Measurements from ENCODE around the gene ZC3H13.

The ZC3H13 gene

DNA sequence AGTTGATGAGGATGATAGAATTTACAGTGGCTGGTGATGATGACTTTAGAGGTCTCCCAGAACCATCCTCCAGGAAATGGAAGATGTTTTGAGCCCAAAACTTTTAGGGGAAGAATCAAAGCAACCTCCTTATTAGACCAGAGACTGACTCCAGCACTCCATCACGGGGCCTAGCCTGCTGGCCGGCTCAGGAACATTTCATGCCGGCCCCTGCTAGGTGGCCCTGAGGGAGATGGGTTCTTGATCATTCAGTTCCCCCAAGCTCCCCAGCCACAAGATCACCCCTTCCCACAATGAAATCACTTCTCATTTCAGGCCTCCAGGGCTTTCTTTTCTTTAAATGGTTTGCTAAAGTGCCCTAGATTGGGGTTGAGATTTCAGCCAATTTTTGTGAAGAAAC is 121.3 kb downstream of the ZC3H13 start:
- Histone ChIP-seq H3K27me3 (replicated peaks; ENCODE audit: insufficient read depth, low read length) (no peaks in the 10 kb centered on the region), H3K27ac (ENCODE audit: low read length) (no peak overlapping the region), H3K9ac (ENCODE audit: low read length) (no peak overlapping the region), H3K79me2 (ENCODE audit: low read length) (no peaks in the 10 kb centered on the region), H3K9me2 (replicated peaks; ENCODE audit: insufficient read depth, low read length) (no peaks in the 10 kb centered on the region), H3K9me3 (replicated peaks; ENCODE audit: insufficient read depth, low read length) (no peaks in the 10 kb centered on the region), H3K4me3 (ENCODE audit: low read length) (no peak overlapping the region), H4K20me1 (ENCODE audit: insufficient read depth, low read length) (no peaks in the 10 kb centered on the region), H3F3A (ENCODE audit: insufficient read depth, low read length) (no peaks in the 10 kb centered on the region), H3K4me2 (ENCODE audit: low read depth, low read length) (no peak overlapping the region), H3K36me3 (replicated peaks; ENCODE audit: insufficient read depth, low read length) (no peaks in the 10 kb centered on the region), H2AFZ (ENCODE audit: low read length) (no peak overlapping the region), H3K4me1 (ENCODE audit: low read length) (no peaks in the 10 kb centered on the region)
- no peak for TF ChIP-seq EZH2phosphoT487 (IDR thresholded peaks at IDR 0.05; ENCODE audit: low read length)
- TF ChIP-seq, protein P1, sequence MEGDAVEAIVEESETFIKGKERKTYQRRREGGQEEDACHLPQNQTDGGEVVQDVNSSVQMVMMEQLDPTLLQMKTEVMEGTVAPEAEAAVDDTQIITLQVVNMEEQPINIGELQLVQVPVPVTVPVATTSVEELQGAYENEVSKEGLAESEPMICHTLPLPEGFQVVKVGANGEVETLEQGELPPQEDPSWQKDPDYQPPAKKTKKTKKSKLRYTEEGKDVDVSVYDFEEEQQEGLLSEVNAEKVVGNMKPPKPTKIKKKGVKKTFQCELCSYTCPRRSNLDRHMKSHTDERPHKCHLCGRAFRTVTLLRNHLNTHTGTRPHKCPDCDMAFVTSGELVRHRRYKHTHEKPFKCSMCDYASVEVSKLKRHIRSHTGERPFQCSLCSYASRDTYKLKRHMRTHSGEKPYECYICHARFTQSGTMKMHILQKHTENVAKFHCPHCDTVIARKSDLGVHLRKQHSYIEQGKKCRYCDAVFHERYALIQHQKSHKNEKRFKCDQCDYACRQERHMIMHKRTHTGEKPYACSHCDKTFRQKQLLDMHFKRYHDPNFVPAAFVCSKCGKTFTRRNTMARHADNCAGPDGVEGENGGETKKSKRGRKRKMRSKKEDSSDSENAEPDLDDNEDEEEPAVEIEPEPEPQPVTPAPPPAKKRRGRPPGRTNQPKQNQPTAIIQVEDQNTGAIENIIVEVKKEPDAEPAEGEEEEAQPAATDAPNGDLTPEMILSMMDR (IDR thresholded peaks at IDR 0.05; ENCODE audit: low read length): no peak
- no peak for TF ChIP-seq EZH2 (optimal IDR thresholded peaks at IDR 0.05; ENCODE audit: low read depth, low read length)
- no peak for DNase-seq

DNA sequence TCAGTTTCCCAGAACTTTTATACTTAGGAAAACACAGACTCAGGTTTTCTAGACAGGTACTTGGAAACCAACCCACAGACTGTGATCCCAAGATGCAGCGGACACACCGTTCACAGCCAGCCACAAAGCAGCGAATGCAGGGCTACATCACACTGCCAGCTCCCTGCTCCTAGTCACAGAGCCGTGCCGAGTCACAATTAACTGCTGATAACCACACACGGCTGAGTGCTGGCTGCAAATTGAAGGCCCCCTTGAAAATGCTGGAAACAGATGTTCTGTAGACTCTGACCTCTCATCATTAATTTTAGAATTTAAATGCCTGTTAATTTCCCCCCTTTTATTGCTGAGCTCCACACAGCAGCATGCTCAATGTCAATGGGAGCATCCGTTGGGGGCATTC is 122.4 kb downstream of the ZC3H13 start:
- H3K4me1 ChIP-seq (ENCODE audit: low read length): no peaks in the 10 kb centered on the region
- H3K4me3 ChIP-seq (ENCODE audit: low read length): no peak overlapping the region
- no peaks in the 10 kb centered on the region for H3F3A ChIP-seq (ENCODE audit: insufficient read depth, low read length)
- H2AFZ ChIP-seq (ENCODE audit: low read length): no peak overlapping the region
- TF ChIP-seq EZH2 (optimal IDR thresholded peaks at IDR 0.05; ENCODE audit: low read depth, low read length): no peak
- TF ChIP-seq EZH2phosphoT487 (IDR thresholded peaks at IDR 0.05; ENCODE audit: low read length): no peak
- H3K9ac ChIP-seq (ENCODE audit: low read length): no peak overlapping the region
- H3K27me3 ChIP-seq (replicated peaks; ENCODE audit: insufficient read depth, low read length): no peaks in the 10 kb centered on the region
- no peaks in the 10 kb centered on the region for H3K36me3 ChIP-seq (replicated peaks; ENCODE audit: insufficient read depth, low read length)
- H3K9me2 ChIP-seq (replicated peaks; ENCODE audit: insufficient read depth, low read length): no peaks in the 10 kb centered on the region
- H3K79me2 ChIP-seq (ENCODE audit: low read length): no peaks in the 10 kb centered on the region
- no peak for DNase-seq
- no peaks in the 10 kb centered on the region for H4K20me1 ChIP-seq (ENCODE audit: insufficient read depth, low read length)
- H3K4me2 ChIP-seq (ENCODE audit: low read depth, low read length): no peak overlapping the region
- H3K9me3 ChIP-seq (replicated peaks; ENCODE audit: insufficient read depth, low read length): no peaks in the 10 kb centered on the region
- H3K27ac ChIP-seq (ENCODE audit: low read length): no peak overlapping the region

DNA sequence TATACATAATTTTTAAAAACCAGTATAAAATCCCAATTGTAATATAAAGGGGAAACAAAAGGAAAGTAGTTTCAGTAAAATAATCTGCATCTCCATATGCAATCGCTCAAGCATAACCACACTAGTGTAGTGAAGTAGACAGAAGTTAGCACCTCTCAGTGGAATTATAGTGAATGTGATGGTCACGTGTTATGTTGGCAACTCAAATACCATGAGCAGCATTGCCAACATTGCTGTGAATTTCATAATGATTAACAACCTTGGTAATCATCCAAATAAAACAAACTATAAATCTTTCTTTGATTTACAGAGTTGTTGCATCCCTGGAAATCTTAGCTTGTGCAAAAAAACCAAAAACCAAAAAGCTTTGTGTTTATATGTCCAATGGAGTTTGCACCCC is 123.7 kb downstream of the ZC3H13 start:
- H3K9ac ChIP-seq (ENCODE audit: low read length): no peak overlapping the region

DNA sequence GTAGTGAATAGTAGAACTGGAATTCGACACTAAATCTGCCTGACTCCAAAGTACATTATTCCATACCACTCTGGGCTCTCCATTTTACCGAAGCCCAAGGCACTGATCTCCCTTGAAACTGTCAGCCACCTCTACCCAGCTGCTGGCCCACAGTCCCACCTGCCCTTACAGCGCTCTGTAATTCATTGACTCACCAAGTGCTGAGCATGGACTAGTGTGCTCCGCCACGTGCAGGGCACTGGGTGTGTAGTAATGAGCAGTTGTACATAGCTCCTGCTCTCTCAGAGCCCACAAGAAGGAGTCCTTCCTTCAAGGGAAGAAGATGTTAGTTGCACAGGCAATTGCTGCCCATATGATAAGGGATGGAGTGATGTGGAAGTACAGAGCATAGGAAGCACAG is 124.4 kb downstream of the ZC3H13 start:
- no peak for DNase-seq
- no peaks in the 10 kb centered on the region for H3K4me1 ChIP-seq (ENCODE audit: low read length)
- H3K9me3 ChIP-seq (replicated peaks; ENCODE audit: insufficient read depth, low read length): no peaks in the 10 kb centered on the region
- H4K20me1 ChIP-seq (ENCODE audit: insufficient read depth, low read length): no peaks in the 10 kb centered on the region
- H3F3A ChIP-seq (ENCODE audit: insufficient read depth, low read length): no peaks in the 10 kb centered on the region
- H3K4me3 ChIP-seq (ENCODE audit: low read length): no peak overlapping the region
- no peak overlapping the region for H3K27ac ChIP-seq (ENCODE audit: low read length)
- H2AFZ ChIP-seq (ENCODE audit: low read length): no peak overlapping the region
- H3K27me3 ChIP-seq (replicated peaks; ENCODE audit: insufficient read depth, low read length): no peaks in the 10 kb centered on the region
- TF ChIP-seq EZH2phosphoT487 (IDR thresholded peaks at IDR 0.05; ENCODE audit: low read length) (no peak), EZH2 (optimal IDR thresholded peaks at IDR 0.05; ENCODE audit: low read depth, low read length) (no peak)
- TF ChIP-seq, protein P1 (IDR thresholded peaks at IDR 0.05; ENCODE audit: low read length): no peak
- H3K9ac ChIP-seq (ENCODE audit: low read length): no peak overlapping the region
- H3K4me2 ChIP-seq (ENCODE audit: low read depth, low read length): no peak overlapping the region
- no peaks in the 10 kb centered on the region for H3K36me3 ChIP-seq (replicated peaks; ENCODE audit: insufficient read depth, low read length)
- no peaks in the 10 kb centered on the region for H3K9me2 ChIP-seq (replicated peaks; ENCODE audit: insufficient read depth, low read length)
- no peaks in the 10 kb centered on the region for H3K79me2 ChIP-seq (ENCODE audit: low read length)

More for the DNA sequence above, 123.7 kb downstream of the ZC3H13 start:
- H3K4me1 ChIP-seq (ENCODE audit: low read length): no peaks in the 10 kb centered on the region
- TF ChIP-seq EZH2phosphoT487 (IDR thresholded peaks at IDR 0.05; ENCODE audit: low read length) (no peak), EZH2 (optimal IDR thresholded peaks at IDR 0.05; ENCODE audit: low read depth, low read length) (no peak)
- TF ChIP-seq, protein P1 (IDR thresholded peaks at IDR 0.05; ENCODE audit: low read length): no peak
- no peaks in the 10 kb centered on the region for H3K9me3 ChIP-seq (replicated peaks; ENCODE audit: insufficient read depth, low read length)
- no peaks in the 10 kb centered on the region for H3F3A ChIP-seq (ENCODE audit: insufficient read depth, low read length)
- no peak overlapping the region for H3K4me2 ChIP-seq (ENCODE audit: low read depth, low read length)
- no peak overlapping the region for H3K27ac ChIP-seq (ENCODE audit: low read length)
- H3K27me3 ChIP-seq (replicated peaks; ENCODE audit: insufficient read depth, low read length): no peaks in the 10 kb centered on the region
- no peaks in the 10 kb centered on the region for H4K20me1 ChIP-seq (ENCODE audit: insufficient read depth, low read length)
- no peak for DNase-seq
- no peaks in the 10 kb centered on the region for H3K9me2 ChIP-seq (replicated peaks; ENCODE audit: insufficient read depth, low read length)
- H3K79me2 ChIP-seq (ENCODE audit: low read length): no peaks in the 10 kb centered on the region
- H3K4me3 ChIP-seq (ENCODE audit: low read length): no peak overlapping the region
- H2AFZ ChIP-seq (ENCODE audit: low read length): no peak overlapping the region
- H3K36me3 ChIP-seq (replicated peaks; ENCODE audit: insufficient read depth, low read length): no peaks in the 10 kb centered on the region
